ENCODE results near the gene TNNI3K. TPM values are rescaled to one million over a fixed set of nuclear protein-coding genes. Genes with fewer than 3 reads are reported as not detected.

The TNNI3K gene
- polyA plus RNA-seq, 1 of the 3 experiments (the other 2 are of a cell fraction) = 0.31 TPM

DNA sequence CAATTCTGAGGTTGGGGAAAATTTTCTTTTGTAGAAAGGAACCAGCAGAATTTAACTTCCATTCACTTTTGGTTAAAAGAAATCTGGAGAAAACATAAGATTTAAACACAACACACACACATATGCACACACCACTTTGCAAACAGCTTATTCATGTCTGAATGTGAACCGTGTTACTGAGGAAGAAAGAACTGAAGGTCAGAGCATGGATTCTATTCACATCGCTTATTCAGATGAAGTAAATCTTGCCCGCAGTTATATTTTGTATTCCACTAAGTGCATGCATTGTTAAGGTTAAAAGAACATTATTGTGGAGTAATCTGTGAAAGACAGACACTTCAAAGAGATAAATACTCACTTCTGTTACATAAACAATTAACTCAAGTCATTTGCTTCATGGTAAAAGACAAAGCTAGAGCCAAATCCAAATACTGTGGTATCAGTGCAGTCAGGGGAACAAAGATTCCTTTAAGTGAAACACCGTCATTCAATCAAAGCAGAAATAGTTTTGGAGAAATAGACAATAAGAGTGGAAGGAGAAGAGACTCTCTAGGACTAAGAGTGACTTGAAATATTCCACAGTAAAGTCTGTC lies 195.3 kb downstream of the TNNI3K start:
- WGBS (ENCODE audit: low lambda C conversion rate) = 60% methylated on average over 4 of the region's 4 CpGs
- no peak overlapping the region for H3K9ac ChIP-seq

DNA sequence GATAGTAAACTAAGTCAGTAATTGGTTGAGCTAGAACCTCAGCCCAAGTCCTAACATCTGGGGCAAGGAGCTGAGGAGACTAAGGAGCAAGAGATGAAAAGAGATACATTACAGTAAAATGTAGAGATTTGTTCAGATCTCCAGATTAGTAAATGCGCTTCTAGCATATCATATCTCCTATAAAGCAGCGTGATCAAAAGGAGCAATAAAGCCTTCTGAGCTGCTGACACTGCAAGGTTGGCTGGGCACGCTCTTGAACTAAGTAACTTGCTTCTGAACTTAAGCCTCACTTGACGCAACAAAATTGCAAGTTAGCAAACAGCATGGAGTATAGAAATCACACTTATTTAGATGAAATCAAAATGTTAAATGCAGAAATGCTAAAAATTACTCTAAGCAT lies 196.3 kb downstream of the TNNI3K start:
- no peak overlapping the region for H3K4me2 ChIP-seq
- H3K9ac ChIP-seq = no peak overlapping the region
- CTCF ChIA-PET = no interaction called here
- peaks cover 0 to 6% of the 10 kb centered on the region in 2 experiments; a peak in 2 of 4 replicates for H3K4me1 ChIP-seq (ENCODE audit: control insufficient read depth in 1 of 2, insufficient read depth in 2 of 2, low read depth in 1 of 2, low read length in 1 of 2)
- H3K4me3 ChIP-seq (ENCODE audit: low read depth in 2 of 2, low read length in 1 of 2) = no peak overlapping the region
- no peak overlapping the region for H2AFZ ChIP-seq (ENCODE audit: low read depth)
- H3K9me2 ChIP-seq = no peaks in the 10 kb centered on the region
- no peaks in the 10 kb centered on the region for H3K79me2 ChIP-seq (ENCODE audit: insufficient read depth)
- no peaks in the 10 kb centered on the region for H3F3A ChIP-seq (replicated peaks; ENCODE audit: insufficient read depth)
- POLR2A ChIA-PET = no interaction called here
- H3K27ac ChIP-seq (ENCODE audit: low read depth in 2 of 2, low read length in 1 of 2) = no peak overlapping the region
- no peaks in the 10 kb centered on the region for H3K27me3 ChIP-seq (ENCODE audit: insufficient read depth)
- TF ChIP-seq YY1 (IDR thresholded peaks at IDR 0.05; ENCODE audit: low read depth) = no peak
- no peaks in the 10 kb centered on the region for H4K20me1 ChIP-seq (ENCODE audit: insufficient read depth)
- no peaks in the 10 kb centered on the region for H3K9me3 ChIP-seq
- WGBS (ENCODE audit: low lambda C conversion rate) = 63% methylated on average over 4 of the region's 4 CpGs
- H3K36me3 ChIP-seq (replicated peaks in 1 of 2; ENCODE audit: control insufficient read depth in 1 of 2, insufficient read depth in 2 of 2, low read length in 1 of 2) = no peaks in the 10 kb centered on the region
- no peak for DNase-seq

More for the DNA sequence above, 195.3 kb downstream of the TNNI3K start:
- Histone ChIP-seq H3K79me2 (ENCODE audit: insufficient read depth) (no peaks in the 10 kb centered on the region), H3K9me3 (no peaks in the 10 kb centered on the region), H3K4me2 (no peak overlapping the region), H4K20me1 (ENCODE audit: insufficient read depth) (no peaks in the 10 kb centered on the region), H3K27ac (ENCODE audit: low read depth in 2 of 2, low read length in 1 of 2) (no peak overlapping the region), H3K9me2 (no peaks in the 10 kb centered on the region), H3K36me3 (replicated peaks in 1 of 2; ENCODE audit: control insufficient read depth in 1 of 2, insufficient read depth in 2 of 2, low read length in 1 of 2) (no peaks in the 10 kb centered on the region), H2AFZ (ENCODE audit: low read depth) (no peak overlapping the region), H3F3A (replicated peaks; ENCODE audit: insufficient read depth) (no peaks in the 10 kb centered on the region), H3K4me3 (ENCODE audit: low read depth in 2 of 2, low read length in 1 of 2) (no peak overlapping the region), H3K27me3 (ENCODE audit: insufficient read depth) (no peaks in the 10 kb centered on the region), H3K4me1 (ENCODE audit: control insufficient read depth in 1 of 2, insufficient read depth in 2 of 2, low read depth in 1 of 2, low read length in 1 of 2) (peaks cover 0 to 6% of the 10 kb centered on the region in 2 experiments; a peak in 2 of 4 replicates)
- no peak for DNase-seq
- POLR2A ChIA-PET = no interaction called here
- TF ChIP-seq, protein P1, sequence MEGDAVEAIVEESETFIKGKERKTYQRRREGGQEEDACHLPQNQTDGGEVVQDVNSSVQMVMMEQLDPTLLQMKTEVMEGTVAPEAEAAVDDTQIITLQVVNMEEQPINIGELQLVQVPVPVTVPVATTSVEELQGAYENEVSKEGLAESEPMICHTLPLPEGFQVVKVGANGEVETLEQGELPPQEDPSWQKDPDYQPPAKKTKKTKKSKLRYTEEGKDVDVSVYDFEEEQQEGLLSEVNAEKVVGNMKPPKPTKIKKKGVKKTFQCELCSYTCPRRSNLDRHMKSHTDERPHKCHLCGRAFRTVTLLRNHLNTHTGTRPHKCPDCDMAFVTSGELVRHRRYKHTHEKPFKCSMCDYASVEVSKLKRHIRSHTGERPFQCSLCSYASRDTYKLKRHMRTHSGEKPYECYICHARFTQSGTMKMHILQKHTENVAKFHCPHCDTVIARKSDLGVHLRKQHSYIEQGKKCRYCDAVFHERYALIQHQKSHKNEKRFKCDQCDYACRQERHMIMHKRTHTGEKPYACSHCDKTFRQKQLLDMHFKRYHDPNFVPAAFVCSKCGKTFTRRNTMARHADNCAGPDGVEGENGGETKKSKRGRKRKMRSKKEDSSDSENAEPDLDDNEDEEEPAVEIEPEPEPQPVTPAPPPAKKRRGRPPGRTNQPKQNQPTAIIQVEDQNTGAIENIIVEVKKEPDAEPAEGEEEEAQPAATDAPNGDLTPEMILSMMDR (IDR thresholded peaks at IDR 0.05) = no peak
- TF ChIP-seq NFIC (IDR thresholded peaks at IDR 0.05; ENCODE audit: borderline replicate concordance) (no peak), NRF1 (IDR thresholded peaks at IDR 0.05; ENCODE audit: low read depth, low read length) (no peak), JUND (IDR thresholded peaks at IDR 0.05) (no peak), EZH2phosphoT487 (IDR thresholded peaks at IDR 0.05; ENCODE audit: borderline replicate concordance, low read depth) (no peak), GATA2 (CRISPR knock-in tag; IDR thresholded peaks at IDR 0.05) (no peak), MXI1 (IDR thresholded peaks at IDR 0.05; ENCODE audit: low read depth, low read length) (no peak), RFX5 (IDR thresholded peaks at IDR 0.05; ENCODE audit: low read length) (no peak), TAF1 (IDR thresholded peaks at IDR 0.05; ENCODE audit: borderline replicate concordance, low read depth, low read length) (no peak), RXRA (IDR thresholded peaks at IDR 0.05; ENCODE audit: borderline replicate concordance, low read depth) (no peak), ELF1 (IDR thresholded peaks at IDR 0.05) (no peak), CHD2 (IDR thresholded peaks at IDR 0.05; ENCODE audit: low read length, partially characterized antibody) (no peak)
- TF ChIP-seq, protein P2, sequence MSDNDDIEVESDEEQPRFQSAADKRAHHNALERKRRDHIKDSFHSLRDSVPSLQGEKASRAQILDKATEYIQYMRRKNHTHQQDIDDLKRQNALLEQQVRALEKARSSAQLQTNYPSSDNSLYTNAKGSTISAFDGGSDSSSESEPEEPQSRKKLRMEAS (IDR thresholded peaks at IDR 0.05; ENCODE audit: low read depth) = no peak
- CTCF ChIA-PET = interaction anchor here (1.0 kb wide), 2 partner anchors 38 to 74 kb away, joined by 3 to 4 read pairs; no protein-coding TSS in a partner anchor

All from SK-N-SH (cell line).